NCI-H1694 treated with DMSO at 0.1 percent for 48 hours (cell line): ENCODE measurements around the gene MYRFL.
"Not testable (repeated sequence)": the region's sequence is repeated elsewhere in the genome, so short reads cannot be mapped to it uniquely, and the experiment has no call there.

Experiments
- DNase-seq: peaks from one replicate; lab custom pipeline; 2025; lab: John Stamatoyannopoulos, UW

Gene MYRFL

GRCh38 chr12:69824966-69825560, at the start of gene MYRFL:
TSS of gene MYRFL (plus strand) at chr12:69825227. CDS start at chr12:69825518, 291 bp downstream.
- DNase-seq = no peak

GRCh38 chr12:69779928-69780327, 45.1 kb upstream of the MYRFL start:
- no peak for DNase-seq

GRCh38 chr12:69783365-69783764, 41.7 kb upstream of the MYRFL start:
- no peak for DNase-seq

DNA sequence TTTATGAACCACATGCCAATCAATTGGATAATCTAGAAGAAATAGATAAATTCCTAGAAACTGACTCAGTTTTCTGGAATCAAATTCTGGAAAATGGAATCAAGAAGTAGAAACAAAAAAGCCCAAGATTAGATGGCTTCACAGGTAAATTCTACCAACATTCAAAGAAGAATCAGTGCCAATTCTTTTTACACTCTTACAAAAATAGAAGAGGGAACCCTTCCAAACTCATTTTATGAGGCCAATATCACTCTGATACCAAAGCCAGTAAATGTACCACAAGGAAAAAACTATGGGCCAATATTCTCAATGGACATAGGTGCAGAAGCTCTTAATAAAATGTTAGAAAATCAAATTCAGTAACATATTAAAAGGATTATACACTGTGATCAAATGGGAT, 35.7 kb upstream of the MYRFL start:
- no peak for DNase-seq

DNA sequence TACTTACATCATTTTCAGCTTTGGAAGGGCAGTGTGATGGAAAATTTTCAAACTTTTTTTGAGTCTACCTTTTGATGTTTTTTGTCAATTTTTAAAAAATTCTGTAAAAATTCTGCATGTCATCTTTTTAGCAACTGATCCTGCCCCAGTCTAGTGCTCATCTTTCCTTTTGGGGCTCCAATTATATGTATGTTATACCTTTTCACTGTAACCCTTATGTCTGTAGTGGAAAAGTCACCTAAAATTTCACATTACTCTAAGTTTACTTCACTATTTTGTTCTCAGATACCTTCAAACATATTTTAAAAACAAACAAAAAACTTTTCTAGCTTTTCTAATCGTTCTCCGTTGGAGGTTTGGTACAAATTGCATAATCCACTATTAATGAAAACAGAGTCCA, 32.5 kb upstream of the MYRFL start:
- no peak for DNase-seq

DNA sequence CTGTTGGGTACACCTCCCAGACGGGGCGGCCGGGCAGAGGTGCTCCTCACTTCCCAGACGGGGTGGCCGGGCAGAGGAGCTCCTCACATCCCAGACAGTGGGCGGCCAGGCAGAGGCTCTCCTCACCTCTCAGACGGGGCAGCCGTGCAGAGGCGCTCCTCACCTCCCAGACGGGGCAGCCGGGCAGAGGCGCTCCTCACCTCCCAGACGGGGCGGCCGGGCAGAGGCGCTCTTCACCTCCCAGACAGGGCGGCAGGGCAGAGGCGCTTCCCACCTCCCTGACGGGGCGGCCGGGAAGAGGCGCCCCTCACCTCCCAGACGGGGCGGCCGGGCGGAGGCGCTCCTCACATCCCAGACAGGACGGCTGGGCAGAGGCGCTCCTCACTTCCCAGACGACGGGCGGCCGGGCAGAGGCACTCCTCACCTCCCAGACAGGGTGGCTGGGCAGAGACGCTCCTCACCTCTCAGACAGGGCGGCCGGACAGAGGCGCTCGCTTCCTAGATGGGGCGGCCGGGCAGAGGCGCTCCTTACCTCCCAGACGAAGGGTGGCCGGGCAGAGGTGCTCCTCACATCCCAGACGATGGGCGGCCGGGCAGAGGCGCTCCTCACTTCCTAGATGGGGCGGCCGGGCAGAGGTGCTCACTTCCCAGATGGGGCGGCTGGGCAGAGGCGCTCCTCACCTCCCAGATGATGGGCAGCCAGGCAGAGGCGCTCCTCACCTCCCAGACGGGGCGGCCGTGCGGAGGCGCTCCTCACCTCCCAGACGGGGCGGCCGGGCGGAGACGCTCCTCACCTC, 17.7 kb upstream of the MYRFL start:
- not testable (repeated sequence) for DNase-seq

DNA sequence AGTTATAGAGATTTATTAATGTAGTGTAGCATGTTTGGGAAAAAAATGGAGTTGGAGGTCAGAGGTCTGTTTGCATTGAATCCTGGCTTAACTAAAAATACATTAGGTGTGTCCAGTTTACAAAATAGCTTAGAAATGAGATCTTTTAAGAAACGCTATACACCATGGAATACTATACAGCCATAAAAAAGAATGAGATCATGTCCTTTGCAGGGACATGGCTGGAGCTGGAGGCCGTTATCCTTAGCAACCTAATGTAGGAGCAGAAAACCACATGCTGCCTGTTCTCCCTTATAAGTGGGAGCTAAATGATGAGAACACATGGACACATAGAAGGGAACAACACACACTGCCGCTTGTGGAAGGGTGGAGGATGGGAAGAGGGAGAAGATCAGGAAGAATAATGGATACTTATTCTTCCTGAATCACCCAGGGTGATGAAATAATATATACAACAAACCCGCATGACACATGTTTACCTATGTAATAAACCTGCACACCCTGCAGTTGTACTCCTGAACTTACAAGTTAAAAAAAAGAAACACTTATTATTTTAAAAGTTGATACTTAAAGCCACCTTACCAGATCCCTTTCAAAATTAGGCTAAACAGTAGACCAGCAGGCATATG, 14.0 kb upstream of the MYRFL start:
- no peak for DNase-seq

GRCh38 chr12:69816082-69816481, 8.9 kb upstream of the MYRFL start:
- DNase-seq = no peak

- DNase-seq = no peak
Measured at GRCh38 chr12:69821032-69821455, 4.0 kb upstream of the MYRFL start.

GRCh38 chr12:69821456-69822159, 3.4 kb upstream of the MYRFL start:
- DNase-seq = no peak

GRCh38 chr12:69822201-69822860, 2.7 kb upstream of the MYRFL start:
- DNase-seq = no peak

DNA sequence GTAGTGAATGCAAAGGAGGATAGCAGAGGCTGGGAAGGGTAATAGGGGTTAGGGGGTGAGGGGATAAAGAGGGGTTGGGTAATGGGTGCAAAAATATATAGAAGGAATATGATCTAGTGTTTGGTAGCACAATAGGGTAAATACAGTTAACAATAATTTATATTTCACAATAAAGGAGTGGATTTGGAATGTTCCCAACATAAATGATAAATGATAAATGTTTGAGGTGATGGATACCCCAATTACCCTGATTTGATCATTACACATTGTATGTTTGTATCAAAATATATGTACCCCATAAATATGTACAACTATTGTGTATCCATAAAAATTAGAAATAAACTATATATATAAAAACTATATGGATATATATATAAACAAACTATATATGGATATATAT, 999 bp upstream of the MYRFL start:
- DNase-seq = no peak

GRCh38 chr12:69828897-69829296, 3.9 kb downstream of the MYRFL start:
- DNase-seq = no peak

GRCh38 chr12:69833696-69834095, 8.7 kb downstream of the MYRFL start:
- no peak for DNase-seq

- no peak for DNase-seq
Measured at GRCh38 chr12:69834147-69834546, 9.1 kb downstream of the MYRFL start.

- no peak for DNase-seq
Measured at GRCh38 chr12:69834576-69834975, 9.5 kb downstream of the MYRFL start.

GRCh38 chr12:69835081-69835480, 10.1 kb downstream of the MYRFL start:
- no peak for DNase-seq

GRCh38 chr12:69836015-69836414, 11.0 kb downstream of the MYRFL start:
- no peak for DNase-seq

- DNase-seq = no peak
Measured at GRCh38 chr12:69837191-69837590, 12.2 kb downstream of the MYRFL start.

DNA sequence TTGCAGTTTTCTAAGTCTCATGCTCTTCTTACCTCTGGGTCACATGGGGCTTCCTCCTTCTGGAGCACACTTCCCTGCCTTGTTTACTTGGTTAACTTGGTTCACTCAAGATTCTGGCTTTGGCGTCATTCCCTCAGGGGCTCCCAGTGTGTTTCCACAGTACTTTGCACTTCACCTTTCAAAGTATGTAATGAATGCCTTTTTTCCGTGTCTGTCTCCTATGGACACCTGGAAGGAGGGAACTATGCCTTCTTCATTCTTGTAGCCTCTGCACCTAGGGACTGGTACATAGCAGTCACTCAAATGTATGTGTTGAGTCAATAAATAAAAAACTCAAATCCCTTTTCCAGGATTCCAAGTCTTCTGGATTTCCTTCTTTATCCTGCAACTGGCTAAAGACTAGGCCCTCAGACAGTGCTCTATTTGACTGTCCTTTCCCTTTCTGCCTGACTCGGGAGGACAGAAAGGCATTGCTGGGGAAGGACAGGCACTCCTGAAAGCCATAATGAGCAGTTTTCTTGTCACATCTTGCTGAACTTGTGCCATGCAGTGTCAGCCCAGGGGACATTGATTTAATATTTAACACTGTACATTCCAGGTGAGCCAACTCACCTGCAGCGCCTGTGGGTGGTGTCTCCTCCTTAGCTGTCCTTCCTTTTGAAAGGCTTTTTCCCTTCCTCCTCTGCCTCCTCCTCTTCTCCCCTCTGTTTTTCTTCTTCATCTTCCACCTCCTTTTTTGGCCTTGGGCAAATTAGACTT, 12.8 kb downstream of the MYRFL start:
- no peak for DNase-seq

DNA sequence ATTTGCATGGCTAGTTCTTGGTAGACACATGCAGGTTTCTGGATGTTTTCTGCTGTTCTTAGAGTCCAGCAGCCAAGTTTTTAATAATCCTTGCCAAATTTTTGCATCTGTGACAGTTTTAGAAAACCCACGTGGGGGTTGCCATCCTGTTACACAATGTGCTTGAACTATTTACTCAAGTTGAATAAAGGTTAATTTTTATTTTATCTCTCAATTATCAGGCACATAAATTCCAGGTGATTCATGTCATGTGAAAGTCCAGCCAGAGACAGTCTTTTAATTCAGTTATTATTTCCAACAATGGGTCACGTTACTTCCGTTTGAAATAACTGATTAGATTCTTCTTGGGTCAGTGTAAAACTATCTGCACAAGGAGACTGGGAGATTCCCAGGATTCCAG, 15.7 kb downstream of the MYRFL start:
- DNase-seq = no peak
